ENCODE measurements around the gene ZNF692.
"Not testable (repeated sequence)": the region's sequence is repeated elsewhere in the genome, so short reads cannot be mapped to it uniquely, and the experiment has no call there.

Gene ZNF692

DNA sequence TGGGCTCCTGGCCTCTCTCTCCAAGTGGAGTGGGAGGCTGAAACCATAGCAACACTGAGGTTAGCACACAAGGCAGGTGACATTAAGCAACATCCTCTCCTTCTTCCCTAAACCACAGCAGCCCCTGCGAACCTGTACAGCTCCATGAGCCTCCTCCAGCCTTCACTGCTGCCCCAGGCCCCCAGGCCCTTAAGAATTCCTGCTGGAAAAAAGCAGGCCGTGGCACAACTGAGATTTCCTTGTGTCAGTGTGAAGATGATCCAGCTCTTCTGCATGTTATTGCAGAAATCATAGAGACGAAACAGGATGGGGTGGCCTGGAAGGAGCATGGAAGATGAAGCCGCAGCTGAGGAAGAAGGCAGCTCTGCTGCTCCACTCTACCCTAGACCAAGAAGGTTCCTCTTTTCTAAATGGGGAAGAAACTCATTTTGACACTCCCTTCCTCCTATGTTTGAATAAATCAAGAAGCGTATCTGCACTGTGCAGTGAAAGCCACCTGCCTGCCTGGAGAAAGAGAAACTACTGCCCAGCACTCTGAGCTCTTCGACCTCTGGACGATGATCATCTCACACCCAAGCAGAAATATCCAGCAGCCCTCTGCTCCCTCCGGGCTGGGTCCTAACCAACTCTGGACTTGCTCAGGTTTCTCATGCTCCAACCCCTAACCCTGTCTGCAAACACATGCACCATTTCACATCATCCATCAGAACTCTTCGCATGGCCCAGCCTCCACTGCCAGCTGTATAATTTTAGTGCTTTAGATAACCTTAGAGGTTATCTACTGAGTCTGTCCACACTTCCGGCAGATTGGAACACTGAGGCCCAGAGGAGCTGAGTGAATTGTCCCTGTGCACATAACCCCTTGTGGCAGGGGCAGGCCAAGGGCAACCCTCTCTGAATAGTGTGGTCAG lies 53.9 kb downstream of the ZNF692 start:
- H3K4me3 Mint-ChIP-seq: no peak overlapping the region
- H3K27ac Mint-ChIP-seq: peak overlapping the region; percentile 23
- ATAC-seq: peak; percentile 34
- no peaks in the 10 kb centered on the region for H3K9me3 Mint-ChIP-seq
- H3K36me3 Mint-ChIP-seq (ENCODE audit: low read depth): no peaks in the 10 kb centered on the region
- peaks cover 11% of the 10 kb centered on the region for H3K4me1 Mint-ChIP-seq
- DNase-seq: no peak
- H3K27me3 Mint-ChIP-seq: peaks cover 4% of the 10 kb centered on the region

DNA sequence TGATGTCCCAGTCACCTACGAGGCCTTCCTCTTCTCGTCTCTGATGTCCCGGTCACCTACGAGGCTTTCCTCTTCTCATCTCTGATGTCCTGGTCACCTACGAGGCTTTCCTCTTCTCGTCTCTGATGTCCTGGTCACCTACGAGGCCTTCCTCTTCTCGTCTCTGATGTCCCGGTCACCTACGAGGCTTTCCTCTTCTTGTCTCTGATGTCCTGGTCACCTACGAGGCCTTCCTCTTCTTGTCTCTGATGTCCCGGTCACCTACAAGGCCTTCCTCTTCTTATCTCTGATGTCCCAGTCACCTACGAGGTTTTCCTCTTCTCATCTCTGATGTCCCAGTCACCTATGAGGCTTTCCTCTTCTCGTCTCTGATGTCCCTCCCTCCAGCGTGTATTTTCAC lies 55.4 kb downstream of the ZNF692 start:
- not testable (repeated sequence) for H3K27me3 Mint-ChIP-seq; H3K27ac Mint-ChIP-seq; H3K36me3 Mint-ChIP-seq (ENCODE audit: low read depth); ATAC-seq; H3K9me3 Mint-ChIP-seq; H3K4me3 Mint-ChIP-seq; DNase-seq
- H3K4me1 Mint-ChIP-seq: peaks cover 11% of the 10 kb centered on the region

GRCh38 chr1:248802454-248802853 lies 56.4 kb downstream of the ZNF692 start:
- no peaks in the 10 kb centered on the region for H3K36me3 Mint-ChIP-seq (ENCODE audit: low read depth)
- ATAC-seq (no peak), DNase-seq (no peak)
- H3K4me3 Mint-ChIP-seq: no peak overlapping the region
- peaks cover 11% of the 10 kb centered on the region for H3K4me1 Mint-ChIP-seq
- H3K27me3 Mint-ChIP-seq: peaks cover 4% of the 10 kb centered on the region
- no peaks in the 10 kb centered on the region for H3K9me3 Mint-ChIP-seq
- no peak overlapping the region for H3K27ac Mint-ChIP-seq

GRCh38 chr1:248800459-248800858 lies 58.4 kb downstream of the ZNF692 start:
- Mint-ChIP-seq H3K4me3 (no peak overlapping the region), H3K36me3 (ENCODE audit: low read depth) (no peaks in the 10 kb centered on the region)

More at GRCh38 chr1:248800459-248800858, 58.4 kb downstream of the ZNF692 start:
- DNase-seq (no peak), ATAC-seq (no peak)
- peaks cover 6% of the 10 kb centered on the region for H3K27me3 Mint-ChIP-seq
- no peak overlapping the region for H3K27ac Mint-ChIP-seq
- no peaks in the 10 kb centered on the region for H3K9me3 Mint-ChIP-seq
- H3K4me1 Mint-ChIP-seq: peaks cover 6% of the 10 kb centered on the region
